Caco-2 (cell line): ENCODE data around the gene FAP. TPM values are rescaled to one million over a fixed set of nuclear protein-coding genes. Genes with fewer than 3 reads are reported as not detected.

Source experiments
- BruUV-seq: library from RNA; stranded (reverse); fragments of 400-500 nt; replicated peaks from 2 replicates; lab custom pipeline; 2021; lab: Mats Ljungman, UMichigan
- CTCF ChIA-PET: fragments of 300-600 bp; sonication (Branson Sonifier 250); formaldehyde crosslinking; loops from one replicate; lab custom pipeline; 2022; ENCODE audit warnings: antibody characterized with exemption; lab: Charles Lee
- POLR2A ChIA-PET: fragments of 300-600 bp; sonication (Branson Sonifier 250); formaldehyde crosslinking; loops from one replicate; lab custom pipeline; 2022; ENCODE audit warnings: antibody characterized with exemption; lab: Charles Lee
- DNase-seq, 2 experiments: peaks; one replicate each; pipeline versions ENCODE4 v3.0.0 to v3.0.0-alpha.2; 2020 to 2022
- H3K27me3 ChIP-seq: replicated peaks from 2 replicates; pipeline ENCODE4 v1.6.0; 2011; ENCODE audit warnings: low read length; ENCODE audit not compliant: control insufficient read depth, insufficient read depth
- H3K36me3 ChIP-seq: 2 replicates; pipeline ENCODE4 v1.5.1; 2011; ENCODE audit warnings: low read length; ENCODE audit not compliant: control insufficient read depth, insufficient read depth
- H3K4me1 ChIP-seq: fragments of 250-450 bp; sonication (Bioruptor Pico); 2 replicates; pipeline ENCODE4 v1.5.1; 2020; ENCODE audit warnings: mild to moderate bottlenecking
- H3K4me3 ChIP-seq: 2 replicates; pipeline ENCODE4 v1.5.1; 2011; ENCODE audit warnings: low read depth, mild to moderate bottlenecking, control low read depth, low read length
- H3K9me3 ChIP-seq: fragments of 250-450 bp; sonication (Bioruptor Pico); 2 replicates; pipeline ENCODE4 v1.5.1; 2020; ENCODE audit warnings: mild to moderate bottlenecking, moderate library complexity
- H3K27ac Mint-ChIP-seq: one replicate; pipeline ENCODE4 v1.8.0; 2022; ENCODE audit warnings: mixed read lengths; ENCODE audit not compliant: unreplicated experiment
- H3K27me3 Mint-ChIP-seq: one replicate; pipeline ENCODE4 v1.8.0; 2022; ENCODE audit warnings: mixed read lengths; ENCODE audit not compliant: insufficient read depth, unreplicated experiment
- H3K36me3 Mint-ChIP-seq: one replicate; pipeline ENCODE4 v1.8.0; 2022; ENCODE audit warnings: mild to moderate bottlenecking, mixed read lengths; ENCODE audit not compliant: insufficient read depth, unreplicated experiment
- H3K4me1 Mint-ChIP-seq: one replicate; pipeline ENCODE4 v1.8.0; 2022; ENCODE audit warnings: low read depth, mixed read lengths; ENCODE audit not compliant: unreplicated experiment
- H3K4me3 Mint-ChIP-seq: one replicate; pipeline ENCODE4 v1.8.0; 2022; ENCODE audit warnings: mild to moderate bottlenecking, moderate library complexity, mixed read lengths; ENCODE audit not compliant: unreplicated experiment
- H3K9me3 Mint-ChIP-seq: one replicate; pipeline ENCODE4 v1.8.0; 2022; ENCODE audit warnings: mixed read lengths; ENCODE audit not compliant: unreplicated experiment
- CTCF ChIP-seq, 2 experiments: fragments of 200-600 bp in 1 of 2; IDR thresholded peaks; 1 replicate in 1 of 2; 2 replicates in 1 of 2; pipeline versions ENCODE4 v1.5.1 to v1.8.0; 2011 to 2022; ENCODE audit warnings: antibody characterized with exemption in 1 of 2, control low read depth in 1 of 2, inconsistent platforms in 1 of 2, low read depth in 1 of 2, low read length in 1 of 2, mild to moderate bottlenecking in 1 of 2, moderate library complexity in 1 of 2; ENCODE audit not compliant: insufficient read depth in 1 of 2, severe bottlenecking in 1 of 2, unreplicated experiment in 1 of 2
- intact Hi-C: fragments of 100-400 bp; cut with micrococcal nuclease; formaldehyde crosslinking; loops from one replicate; pipeline ENCODE4 v1.10.0; 2022; ENCODE audit not compliant: unreplicated experiment
- total RNA-seq: library from RNA; stranded (reverse); gene quantifications from 2 replicates; pipeline ENCODE4 v1.2.3, GENCODE V29; 2022

Gene FAP
- total RNA-seq, 1 experiment from 2014 or later, result not detected

- peaks cover 7% of the 10 kb centered on the region; the same call in 1 of the 2 replicates for H3K9me3 ChIP-seq
- ChIA-PET CTCF (interaction anchor here (1.0 kb wide), 1 partner anchor 130 kb away, joined by 3 read pairs; no protein-coding TSS in a partner anchor), POLR2A (no interaction called here)
- TF ChIP-seq CTCF (IDR thresholded peaks at IDR 0.05; ENCODE audit: insufficient read depth in 1 of 2, low read depth in 1 of 2, low read length in 1 of 2, severe bottlenecking in 1 of 2, unreplicated experiment in 1 of 2), result no peak
- peaks cover 15% of the 10 kb centered on the region for H3K4me1 ChIP-seq
- Mint-ChIP-seq H3K4me3 (no peak overlapping the region), H3K9me3 (no peaks in the 10 kb centered on the region), H3K36me3 (no peaks in the 10 kb centered on the region), H3K27ac (no peak overlapping the region), H3K4me1 (peaks cover 18% of the 10 kb centered on the region), H3K27me3 (no peaks in the 10 kb centered on the region)
- no TSS peak for BruUV-seq
- DNase-seq, result no peak
- no peaks in the 10 kb centered on the region for H3K36me3 ChIP-seq
- H3K27me3 ChIP-seq, result no peaks in the 10 kb centered on the region; the same call in 1 of the 2 replicates
- intact Hi-C loops, result no loop called here
- no peak overlapping the region for H3K4me3 ChIP-seq
These were observed 116.7 kb downstream of the FAP start for GRCh38 chr2:162126527-162126926.

- CTCF ChIA-PET, result interaction anchor here (1.0 kb wide), 1 partner anchor 130 kb away, joined by 3 read pairs; no protein-coding TSS in a partner anchor
- H3K9me3 ChIP-seq, result peaks cover 7% of the 10 kb centered on the region; the same call in 1 of the 2 replicates
- H3K4me3 ChIP-seq, result no peak overlapping the region
- no TSS peak for BruUV-seq
- no peaks in the 10 kb centered on the region; the same call in 1 of the 2 replicates for H3K27me3 ChIP-seq
- no peak overlapping the region for H3K27ac Mint-ChIP-seq
- POLR2A ChIA-PET, result interaction anchor here (1.8 kb wide), 1 partner anchor 13 kb away, joined by 5 read pairs; no protein-coding TSS in a partner anchor
- no peaks in the 10 kb centered on the region for H3K36me3 ChIP-seq
- no peak for TF ChIP-seq CTCF (IDR thresholded peaks at IDR 0.05; ENCODE audit: insufficient read depth in 1 of 2, low read depth in 1 of 2, low read length in 1 of 2, severe bottlenecking in 1 of 2, unreplicated experiment in 1 of 2)
- no peaks in the 10 kb centered on the region for H3K36me3 Mint-ChIP-seq
- no peaks in the 10 kb centered on the region for H3K9me3 Mint-ChIP-seq
- H3K4me3 Mint-ChIP-seq, result no peak overlapping the region
- H3K27me3 Mint-ChIP-seq, result no peaks in the 10 kb centered on the region
- intact Hi-C loops, result no loop called here
- no peak for DNase-seq
- H3K4me1 Mint-ChIP-seq, result peaks cover 18% of the 10 kb centered on the region
- peaks cover 17% of the 10 kb centered on the region for H3K4me1 ChIP-seq
These were observed 117.1 kb downstream of the FAP start for GRCh38 chr2:162126111-162126519.

GRCh38 chr2:162125138-162125537 lies 118.1 kb downstream of the FAP start:
- POLR2A ChIA-PET, result interaction anchor here (1.8 kb wide), 1 partner anchor 12 kb away, joined by 5 read pairs; no protein-coding TSS in a partner anchor
- no peaks in the 10 kb centered on the region for H3K36me3 ChIP-seq
- Mint-ChIP-seq H3K4me1 (peaks cover 18% of the 10 kb centered on the region), H3K27ac (peak overlapping the region; percentile 6), H3K27me3 (no peaks in the 10 kb centered on the region), H3K4me3 (no peak overlapping the region), H3K36me3 (no peaks in the 10 kb centered on the region), H3K9me3 (no peaks in the 10 kb centered on the region)
- CTCF ChIA-PET, result interaction anchor here (0.8 to 2.2 kb wide), 4 partner anchors 22 to 137 kb away, joined by 3 to 5 read pairs (median 4); no protein-coding TSS in a partner anchor
- TF ChIP-seq CTCF (IDR thresholded peaks at IDR 0.05; ENCODE audit: insufficient read depth in 1 of 2, low read depth in 1 of 2, low read length in 1 of 2, severe bottlenecking in 1 of 2, unreplicated experiment in 1 of 2), result no peak
- peak; percentile 16 to 41 for DNase-seq
- BruUV-seq, result no TSS peak
- peaks cover 25% of the 10 kb centered on the region for H3K4me1 ChIP-seq
- intact Hi-C loops, result no loop called here
- no peak overlapping the region for H3K4me3 ChIP-seq
- no peaks in the 10 kb centered on the region for H3K9me3 ChIP-seq
- H3K27me3 ChIP-seq, result no peaks in the 10 kb centered on the region; the same call in 1 of the 2 replicates
